AG04450 (cell line): ENCODE results near the gene LRRC51. TPM values are rescaled to one million over a fixed set of nuclear protein-coding genes. Genes with fewer than 3 reads are reported as not detected.

Source experiments
- CTCF ChIA-PET: fragments of 300-600, 350-600 bp; formaldehyde crosslinking; extraction: SDS; loops from one replicate; lab custom pipeline; 2022; ENCODE audit warnings: antibody characterized with exemption, inconsistent platforms; lab: Charles Lee
- POLR2A ChIA-PET: fragments of 350-600 bp; formaldehyde crosslinking; extraction: SDS; loops from one replicate; lab custom pipeline; 2021; ENCODE audit warnings: antibody characterized with exemption, inconsistent platforms; lab: Yijun Ruan, JAX
- DNase-seq: peaks from one replicate; pipeline ENCODE4 v3.0.0-alpha.2; 2011; ENCODE audit warnings: low read depth, low spot score
- H3K27ac ChIP-seq: one replicate; pipeline ENCODE4 v1.5.1; 2012; ENCODE audit warnings: low read depth, low read length, control low read depth
- H3K27me3 ChIP-seq: one replicate; pipeline ENCODE4 v1.6.0; 2012; ENCODE audit warnings: low read length; ENCODE audit not compliant: control insufficient read depth, insufficient read depth
- H3K4me3 ChIP-seq: 2 replicates; pipeline ENCODE4 v1.5.1; 2011; ENCODE audit warnings: mild to moderate bottlenecking, low read depth, low read length, control low read depth
- H3K9me3 ChIP-seq: 2 replicates; pipeline ENCODE4 v1.5.1; 2012; ENCODE audit warnings: low read length; ENCODE audit not compliant: control insufficient read depth, insufficient read depth
- CTCF ChIP-seq: IDR thresholded peaks from 2 replicates; pipeline ENCODE4 v1.5.1; 2011; ENCODE audit warnings: low read depth, low read length, control low read depth, inconsistent platforms
- polyA plus RNA-seq: library from polyadenylated mRNA; depleted of rRNA; stranded (reverse); fragments of >200 nt; gene quantifications from 2 replicates; pipeline ENCODE4 v1.2.3, GENCODE V29; 2011

Gene LRRC51
- polyA plus RNA-seq, 1 experiment = 8.6 TPM

GRCh38 chr11:72083414-72083813 is 2.8 kb downstream of the LRRC51 start:
- Histone ChIP-seq H3K27ac (no peak overlapping the region), H3K27me3 (no peaks in the 10 kb centered on the region), H3K9me3 (no peaks in the 10 kb centered on the region; the same call in 1 of the 2 replicates), H3K4me3 (no peak overlapping the region)
- CTCF ChIA-PET = interaction anchor here (7.3 kb wide), 1 partner anchor 58 kb away, joined by 75 read pairs; no protein-coding TSS in a partner anchor
- TF ChIP-seq CTCF = no peak
- DNase-seq = no peak
- POLR2A ChIA-PET = no interaction called here

GRCh38 chr11:72084076-72084475 is 3.4 kb downstream of the LRRC51 start:
- ChIA-PET CTCF (interaction anchor here (0.7 to 7.3 kb wide), 2 partner anchors 12 to 58 kb away, joined by 3 to 75 read pairs; no protein-coding TSS in a partner anchor), POLR2A (no interaction called here)
- no peak overlapping the region for H3K4me3 ChIP-seq
- H3K27me3 ChIP-seq = no peaks in the 10 kb centered on the region
- H3K9me3 ChIP-seq = no peaks in the 10 kb centered on the region; the same call in 1 of the 2 replicates
- TF ChIP-seq CTCF = no peak
- no peak overlapping the region for H3K27ac ChIP-seq
- DNase-seq = no peak

- CTCF ChIA-PET = interaction anchor here (0.8 to 7.3 kb wide), 2 partner anchors 59 to 346 kb away, joined by 4 to 75 read pairs; no protein-coding TSS in a partner anchor
- no peak for DNase-seq
- Histone ChIP-seq H3K27me3 (no peaks in the 10 kb centered on the region), H3K4me3 (no peak overlapping the region), H3K9me3 (no peaks in the 10 kb centered on the region; the same call in 1 of the 2 replicates), H3K27ac (no peak overlapping the region)
- TF ChIP-seq CTCF = no peak
- POLR2A ChIA-PET = interaction anchor here (1.1 kb wide), 1 partner anchor 45 kb away, joined by 4 read pairs; no protein-coding TSS in a partner anchor
These were observed 4.3 kb downstream of the LRRC51 start for GRCh38 chr11:72084965-72085364.

- POLR2A ChIA-PET = interaction anchor here (1.1 kb wide), 1 partner anchor 46 kb away, joined by 4 read pairs; no protein-coding TSS in a partner anchor
- DNase-seq = no peak
- CTCF ChIA-PET = interaction anchor here (7.3 kb wide), 1 partner anchor 60 kb away, joined by 75 read pairs; no protein-coding TSS in a partner anchor
- Histone ChIP-seq H3K4me3 (no peak overlapping the region), H3K27ac (no peak overlapping the region), H3K27me3 (no peaks in the 10 kb centered on the region), H3K9me3 (no peaks in the 10 kb centered on the region)
- no peak for TF ChIP-seq CTCF
These were observed 5.1 kb downstream of the LRRC51 start for GRCh38 chr11:72085621-72086351.
